Mucosa of descending colon (tissue), 3 donors: ENCODE measurements around the gene MLXIPL. TPM values are rescaled to one million over a fixed set of nuclear protein-coding genes. Genes with fewer than 3 reads are reported as not detected.

Source experiments
- ATAC-seq: fragments of 200-7000 bp; cut with Tn5 transposase; one replicate; pipeline ENCODE4 v1.9.1; 2020; ENCODE audit warnings: mild to moderate bottlenecking, moderate library complexity
- DNase-seq, 3 donors: peaks; one replicate each; pipeline ENCODE4 v3.0.0-alpha.2; 2020
- H3K36me3 ChIP-seq: fragments of 200-600 bp; one replicate; pipeline ENCODE4 v1.8.0; 2021; ENCODE audit warnings: low read depth, mild to moderate bottlenecking
- H3K4me1 ChIP-seq: fragments of 200-600 bp; one replicate; pipeline ENCODE4 v1.8.0; 2021; ENCODE audit warnings: low read depth, mild to moderate bottlenecking
- H3K4me3 ChIP-seq: fragments of 200-600 bp; one replicate; pipeline ENCODE4 v1.8.0; 2021; ENCODE audit warnings: mild to moderate bottlenecking
- H3K9me3 ChIP-seq: fragments of 200-600 bp; one replicate; pipeline ENCODE4 v1.8.0; 2021; ENCODE audit warnings: mild to moderate bottlenecking
- CTCF ChIP-seq: fragments of 200-600 bp; IDR thresholded peaks from one replicate; pipeline ENCODE4 v1.8.0; 2022; ENCODE audit warnings: antibody characterized with exemption, mild to moderate bottlenecking
- intact Hi-C, 2 donors: fragments of 100-400 bp; cut with DNase I in 1 of 2; cut with micrococcal nuclease in 1 of 2; formaldehyde crosslinking; loops; one replicate each; pipeline versions ENCODE4 v1.11.0 to v1.11.1; 2022; cut with DNase I, micrococcal nuclease
- total RNA-seq, 3 donors: library from RNA; stranded (reverse); fragmentation: NEBNext Ultra II Directional in 2 of 3; extraction: Animal tissue kit (Norgen Biotek cat#: 25700) in 2 of 3; gene quantifications; one replicate each; pipeline versions ENCODE4 v1.2.1 to v1.2.4, GENCODE V29; 2021 to 2023
- donor health status: DM: no; HTN: no; CAD: no; lungs with moderate emphysema.
- donor health status: DM: no; HTN: no; CAD: no.
- donor health status: DM: no; HTN: yes; CAD: no.

MLXIPL gene
- total RNA-seq, 3 donors from 2014 or later = 13.3 to 18.0 (median 15.1) TPM

DNA sequence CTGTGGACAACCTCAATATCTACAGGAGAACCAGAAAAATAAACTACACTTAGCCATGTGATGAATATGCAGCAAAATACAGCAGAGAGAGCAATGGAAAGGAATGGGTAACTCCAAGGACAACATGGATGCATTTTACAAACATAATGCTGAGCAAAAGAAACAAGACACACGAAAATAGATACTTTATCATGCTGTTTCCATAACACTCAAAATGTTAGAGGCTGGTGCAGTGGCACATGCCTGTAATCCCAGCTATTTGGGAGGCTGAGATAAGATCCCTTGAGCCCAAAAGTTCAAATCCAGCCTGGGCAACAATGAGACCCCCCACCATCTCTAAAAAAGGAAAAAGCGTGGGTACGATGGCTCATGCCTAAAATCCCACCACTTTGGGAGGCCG is 75.1 kb downstream of the MLXIPL start:
- intact Hi-C loops = no loop called here
- H3K4me1 ChIP-seq = no peaks in the 10 kb centered on the region
- H3K4me3 ChIP-seq = no peak overlapping the region
- ATAC-seq (no peak), DNase-seq (no peak)
- H3K9me3 ChIP-seq = no peaks in the 10 kb centered on the region
- peaks cover 4% of the 10 kb centered on the region for H3K36me3 ChIP-seq
- no peak for TF ChIP-seq CTCF

- intact Hi-C loops = no loop called here
- no peaks in the 10 kb centered on the region for H3K4me1 ChIP-seq
- TF ChIP-seq CTCF = no peak
- no peak overlapping the region for H3K4me3 ChIP-seq
- ATAC-seq = no peak
- DNase-seq = no peak
- no peaks in the 10 kb centered on the region for H3K9me3 ChIP-seq
- H3K36me3 ChIP-seq = peaks cover 4% of the 10 kb centered on the region
Measured at GRCh38 chr7:73547841-73548240, 76.5 kb downstream of the MLXIPL start.

- H3K4me1 ChIP-seq = no peaks in the 10 kb centered on the region
- intact Hi-C loops = no loop called here
- ATAC-seq (no peak), DNase-seq (no peak)
- no peaks in the 10 kb centered on the region for H3K9me3 ChIP-seq
- TF ChIP-seq CTCF = no peak
- H3K36me3 ChIP-seq = peaks cover 3% of the 10 kb centered on the region
- no peak overlapping the region for H3K4me3 ChIP-seq
Measured at GRCh38 chr7:73544678-73545077, 79.6 kb downstream of the MLXIPL start.

Other genes starting within 250 kb of the MLXIPL start
- under 1 TPM in 2 of 3 donors, not detected in 1; 0.12 to 0.47 TPM for gene FZD9, start 190.7 kb downstream of the MLXIPL start, total RNA-seq
- gene BAZ1B, start 102.2 kb downstream of the MLXIPL start, total RNA-seq = 10 to 100 TPM; 37.4 to 76.0 (median 41.4) TPM
- 100 to 1,000 TPM in 1 of 3 donors, 10 to 100 TPM in 2; 59.3 to 112 (median 62.0) TPM for gene BCL7B, start 66.8 kb downstream of the MLXIPL start, total RNA-seq
- 10 to 100 TPM; 25.4 to 42.4 (median 31.1) TPM for gene TBL2, start 45.9 kb downstream of the MLXIPL start, total RNA-seq
- 1 to 10 TPM in 1 of 3 donors, under 1 TPM in 1, not detected in 1; 0.48 to 3.3 TPM for gene VPS37D, start 43.3 kb upstream of the MLXIPL start, total RNA-seq
- gene DNAJC30, start 58.9 kb upstream of the MLXIPL start, total RNA-seq = 10 to 100 TPM in 2 of 3 donors, 1 to 10 TPM in 1; 8.7 to 10.5 (median 10.2) TPM
- 10 to 100 TPM; 38.4 to 61.2 (median 43.0) TPM for gene BUD23, start 59.1 kb upstream of the MLXIPL start, total RNA-seq
- 10 to 100 TPM in 1 of 3 donors, 1 to 10 TPM in 2; 5.2 to 23.9 (median 6.1) TPM for gene STX1A, start 95.1 kb upstream of the MLXIPL start, total RNA-seq
- 100 to 1,000 TPM in 1 of 3 donors, 10 to 100 TPM in 2; 55.3 to 115 (median 97.3) TPM for gene ABHD11, start 114.3 kb upstream of the MLXIPL start, total RNA-seq
- gene CLDN3, start 145.7 kb upstream of the MLXIPL start, total RNA-seq = 100 to 1,000 TPM; 229 to 621 (median 534) TPM
- 1,000 to 10,000 TPM in 2 of 3 donors, 100 to 1,000 TPM in 1; 450 to 1,208 (median 1,043) TPM for gene CLDN4, start 206.5 kb upstream of the MLXIPL start, total RNA-seq
- gene METTL27, start 218.0 kb upstream of the MLXIPL start, total RNA-seq = 1 to 10 TPM; 1.6 to 4.6 (median 2.4) TPM
- not detected for gene TMEM270, start 236.6 kb upstream of the MLXIPL start, total RNA-seq